B cell (primary cell): ENCODE data around the gene HOXA10. TPM values are rescaled to one million over a fixed set of nuclear protein-coding genes. Genes with fewer than 3 reads are reported as not detected.

ENCODE experiments used
- ATAC-seq: fragments of 200-7000 bp; cut with Tn5 transposase; one replicate; pipeline ENCODE4 v1.10.0; 2021; ENCODE audit warnings: low read depth, mild to moderate bottlenecking, moderate number of reproducible peaks, moderate library complexity
- CTCF ChIA-PET: fragments of 350-600 bp; sonication (Branson Sonifier 250); formaldehyde crosslinking; loops from one replicate; lab custom pipeline; 2021; ENCODE audit warnings: antibody characterized with exemption, inconsistent platforms; lab: Charles Lee
- POLR2A ChIA-PET: fragments of 350-600 bp; sonication (Branson Sonifier 250); formaldehyde crosslinking; loops from one replicate; lab custom pipeline; 2021; ENCODE audit warnings: antibody characterized with exemption; lab: Charles Lee
- DNase-seq: peaks from one replicate; pipeline ENCODE4 v3.0.0; 2013
- H2AFZ ChIP-seq: 2 replicates; pipeline ENCODE4 v1.6.1; 2012; ENCODE audit warnings: mild to moderate bottlenecking, low read depth, low read length; ENCODE audit not compliant: insufficient read depth, poor library complexity, severe bottlenecking
- H3K27ac ChIP-seq, 2 donors: 1 replicate in 1 of 2; 2 replicates in 1 of 2; pipeline ENCODE4 v1.5.1; 2012 to 2013; ENCODE audit warnings: low read length in 2 of 2, mild to moderate bottlenecking in 2 of 2, moderate library complexity in 1 of 2
- H3K27me3 ChIP-seq, 4 experiments: fragments of 200-600 bp in 1 of 4; sonication (generic) in 1 of 4; replicated peaks in 1 of 4; 1 replicate in 2 of 4; 2 replicates in 2 of 4; pipeline versions ENCODE4 v1.6.1 to v1.7.0; 2013 to 2016; ENCODE audit warnings: low read length in 3 of 4, mild to moderate bottlenecking in 2 of 4, mixed read lengths in 1 of 4, moderate library complexity in 1 of 4; ENCODE audit not compliant: insufficient read depth in 4 of 4, control insufficient read depth in 3 of 4; ENCODE audit errors: control extremely low read depth in 1 of 4
- H3K36me3 ChIP-seq, 2 experiments: replicated peaks in 1 of 2; 1 replicate in 1 of 2; 2 replicates in 1 of 2; pipeline versions ENCODE4 v1.6.1 to v1.7.1; 2013; ENCODE audit warnings: low read length in 1 of 2; ENCODE audit not compliant: insufficient read depth in 2 of 2, control insufficient read depth in 1 of 2; ENCODE audit errors: control extremely low read depth in 1 of 2, extremely low read depth in 1 of 2
- H3K4me1 ChIP-seq, 2 donors: fragments of 200-600 bp in 1 of 2; sonication (generic) in 1 of 2; 1 replicate in 1 of 2; 2 replicates in 1 of 2; pipeline versions ENCODE4 v1.5.1 to v1.6.1; 2013 to 2017; ENCODE audit warnings: low read length in 2 of 2; ENCODE audit not compliant: control insufficient read depth in 2 of 2, insufficient read depth in 2 of 2
- H3K4me2 ChIP-seq: replicated peaks from 2 replicates; pipeline ENCODE3; 2012; ENCODE audit warnings: mild to moderate bottlenecking, low read depth, low read length; ENCODE audit not compliant: poor library complexity, severe bottlenecking
- H3K4me3 ChIP-seq, 5 experiments: fragments of 200-600 bp in 1 of 5; sonication (generic) in 1 of 5; 1 replicate in 3 of 5; 2 replicates in 2 of 5; pipeline versions ENCODE4 v1.5.1 to v1.7.0; 2011 to 2016; ENCODE audit warnings: low read length in 4 of 5, mild to moderate bottlenecking in 4 of 5, low read depth in 2 of 5, control low read depth in 1 of 5, moderate library complexity in 1 of 5; ENCODE audit not compliant: insufficient read depth in 1 of 5; ENCODE audit errors: control extremely low read depth in 1 of 5, extremely low read depth in 1 of 5
- H3K79me2 ChIP-seq: fragments of 200-600 bp; sonication (generic); one replicate; pipeline ENCODE4 v1.6.0; 2016; ENCODE audit warnings: low read length; ENCODE audit not compliant: control insufficient read depth, insufficient read depth
- H3K9ac ChIP-seq: fragments of 200-600 bp; sonication (generic); 2 replicates; pipeline ENCODE4 v1.6.1; 2017; ENCODE audit warnings: mild to moderate bottlenecking, low read length, moderate library complexity
- H3K9me3 ChIP-seq, 3 donors: one replicate each; pipeline versions ENCODE4 v1.6.1 to v1.7.1; 2013; ENCODE audit warnings: low read length in 2 of 3; ENCODE audit not compliant: control insufficient read depth in 2 of 3, insufficient read depth in 1 of 3; ENCODE audit errors: control extremely low read depth in 1 of 3
- H4K20me1 ChIP-seq: 2 replicates; pipeline ENCODE4 v1.6.0; 2012; ENCODE audit warnings: mild to moderate bottlenecking, low read length; ENCODE audit not compliant: insufficient read depth, control insufficient read depth, poor library complexity, severe bottlenecking
- H3K27ac Mint-ChIP-seq: one replicate; pipeline ENCODE4 v1.8.0; 2021; ENCODE audit warnings: mixed read lengths
- H3K27me3 Mint-ChIP-seq: one replicate; pipeline ENCODE4 v1.8.0; 2021; ENCODE audit warnings: mixed read lengths
- H3K4me1 Mint-ChIP-seq: one replicate; pipeline ENCODE4 v1.8.0; 2021; ENCODE audit warnings: mixed read lengths
- H3K4me3 Mint-ChIP-seq: one replicate; pipeline ENCODE4 v1.8.0; 2021; ENCODE audit warnings: mixed read lengths
- H3K9me3 Mint-ChIP-seq: one replicate; pipeline ENCODE4 v1.8.0; 2022; ENCODE audit warnings: mixed read lengths; ENCODE audit not compliant: insufficient read depth
- CTCF ChIP-seq: fragments of 200-600 bp; IDR thresholded peaks from one replicate; pipeline ENCODE4 v1.8.0; 2022; ENCODE audit warnings: antibody characterized with exemption, mild to moderate bottlenecking
- EZH2 ChIP-seq: IDR thresholded peaks from 2 replicates; pipeline ENCODE4 v1.6.1; 2012; ENCODE audit warnings: borderline replicate concordance, low read depth, mild to moderate bottlenecking, moderate library complexity, low read length; ENCODE audit not compliant: insufficient read depth, poor library complexity, severe bottlenecking
- WGBS: methylation state at CpG from one replicate; pipeline ENCODE4 v1.1.5; 2013; ENCODE audit warnings: missing lambda C conversion rate; ENCODE audit not compliant: insufficient coverage; 5-methylcytosine and 5-hydroxymethylcytosine counted together
- intact Hi-C: fragments of 100-400 bp; cut with micrococcal nuclease; formaldehyde crosslinking; loops from one replicate; pipeline ENCODE4 v1.10.0; 2022
- polyA plus RNA-seq: library from polyadenylated mRNA; depleted of rRNA; stranded (reverse); fragments of >200 nt; gene quantifications from 2 replicates; pipeline ENCODE4 v1.2.3, GENCODE V29; 2012
- total RNA-seq, 2 donors: library from RNA; stranded (reverse); fragments of 120-200 nt in 1 of 2; gene quantifications; 1 replicate in 1 of 2; 2 replicates in 1 of 2; pipeline versions ENCODE4 v1.2.3 to v1.2.4, GENCODE V29; 2013 to 2022

HOXA10 gene
- total and polyA plus RNA-seq, 2 donors (not counting 1 experiment from before 2014, with no cell fraction given) = not detected

DNA sequence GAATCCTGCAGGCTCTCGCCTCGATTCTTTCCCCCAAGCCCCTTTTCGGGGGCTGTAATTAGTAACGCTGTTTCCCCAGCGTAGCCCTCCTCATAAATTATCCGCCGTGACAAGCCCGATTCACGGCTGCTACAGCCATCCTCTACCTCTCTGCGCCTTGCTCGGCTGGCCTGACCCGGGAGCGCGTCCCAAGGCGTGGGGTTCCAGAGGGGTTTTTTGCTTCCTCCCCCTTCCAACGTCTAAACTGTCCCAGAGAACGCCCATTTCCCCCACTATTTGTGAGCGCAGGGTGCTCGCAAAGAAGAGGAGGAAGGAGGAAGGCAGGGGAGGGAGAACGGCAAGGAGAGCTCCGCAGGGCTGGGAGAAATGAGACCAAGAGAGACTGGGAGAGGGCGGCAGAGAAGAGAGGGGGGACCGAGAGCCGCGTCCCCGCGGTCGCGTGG is 31.5 kb downstream of the HOXA10 start:
- H2AFZ ChIP-seq = no peak overlapping the region
- WGBS = 71% methylated on average over 27 of the region's 29 CpGs
- CTCF ChIA-PET = interaction anchor here (1.3 kb wide), 1 partner anchor 11 kb away, joined by 3 read pairs; no protein-coding TSS in a partner anchor
- intact Hi-C loops = no loop called here
- peaks cover 0 to 58% (median 27%) of the 10 kb centered on the region in 4 experiments for H3K27me3 ChIP-seq
- Mint-ChIP-seq H3K27me3 (peaks cover 59% of the 10 kb centered on the region), H3K4me3 (peak overlapping the region; percentile 65), H3K9me3 (no peaks in the 10 kb centered on the region), H3K27ac (peak overlapping the region; percentile 26), H3K4me1 (peaks cover 9% of the 10 kb centered on the region)
- no peak overlapping the region for H3K27ac ChIP-seq
- H4K20me1 ChIP-seq = no peaks in the 10 kb centered on the region
- POLR2A ChIA-PET = interaction anchor here (0.6 kb wide), 1 partner anchor 1051 kb away, joined by 5 read pairs; no protein-coding TSS in a partner anchor
- H3K36me3 ChIP-seq = no peaks in the 10 kb centered on the region
- peaks cover 6 to 7% of the 10 kb centered on the region in 2 donors for H3K4me1 ChIP-seq
- no peak for ATAC-seq
- H3K4me2 ChIP-seq = peak overlapping the region; percentile 47
- peaks cover 0 to 47% (median 0%) of the 10 kb centered on the region in 3 donors for H3K9me3 ChIP-seq
- TF ChIP-seq EZH2 (no peak), CTCF (no peak)
- DNase-seq = no peak
- no peaks in the 10 kb centered on the region for H3K79me2 ChIP-seq
- no peak overlapping the region for H3K9ac ChIP-seq
- H3K4me3 ChIP-seq = peak overlapping the region in 1 of 5 experiments; percentile 35

- peaks cover 4% of the 10 kb centered on the region for H3K4me1 Mint-ChIP-seq
- no peak overlapping the region for H3K27ac Mint-ChIP-seq
- Histone ChIP-seq H3K9ac (no peak overlapping the region), H4K20me1 (no peaks in the 10 kb centered on the region), H3K4me1 (peaks cover under 1 to 2% of the 10 kb centered on the region in 2 donors), H3K4me3 (no peak overlapping the region), H3K4me2 (no peak overlapping the region), H3K36me3 (no peaks in the 10 kb centered on the region), H3K9me3 (peaks cover 0 to 42% (median 0%) of the 10 kb centered on the region in 3 donors), H3K27me3 (peaks cover 0 to 55% (median 26%) of the 10 kb centered on the region in 4 experiments), H3K27ac (no peak overlapping the region), H2AFZ (no peak overlapping the region), H3K79me2 (no peaks in the 10 kb centered on the region)
- ATAC-seq (no peak), DNase-seq (no peak)
- H3K27me3 Mint-ChIP-seq = peaks cover 59% of the 10 kb centered on the region
- H3K9me3 Mint-ChIP-seq = no peaks in the 10 kb centered on the region
- TF ChIP-seq CTCF (no peak), EZH2 (no peak)
- POLR2A ChIA-PET = no interaction called here
- WGBS = 82% methylated on average over 26 of the region's 30 CpGs
- no peak overlapping the region for H3K4me3 Mint-ChIP-seq
- CTCF ChIA-PET = interaction anchor here (0.9 kb wide), 1 partner anchor 14 kb away, joined by 4 read pairs; no protein-coding TSS in a partner anchor
- intact Hi-C loops = no loop called here
Measured at GRCh38 chr7:27141923-27142579, 32.1 kb downstream of the HOXA10 start.
